Naive B cell (primary cell): ENCODE results near the gene MIA. TPM values are rescaled to one million over a fixed set of nuclear protein-coding genes. Genes with fewer than 3 reads are reported as not detected.
"Not testable (repeated sequence)": the region's sequence is repeated elsewhere in the genome, so short reads cannot be mapped to it uniquely, and the experiment has no call there.

Source experiments
- ATAC-seq, 2 donors: fragments of 150-1000 bp; cut with Tn5 transposase; 2 replicates each; pipeline ENCODE4 v1.10.0; 2021; ENCODE audit warnings: low read depth in 2 of 2, mild to moderate bottlenecking in 2 of 2, moderate library complexity in 2 of 2
- DNase-seq: peaks from one replicate; pipeline ENCODE4 v3.0.0; 2022
- H3K27ac Mint-ChIP-seq, 6 donors: one replicate each; pipeline ENCODE4 v1.8.0; 2020 to 2022; ENCODE audit warnings: mild to moderate bottlenecking in 6 of 6, mixed read lengths in 6 of 6, moderate library complexity in 5 of 6, inconsistent platforms in 2 of 6
- H3K27me3 Mint-ChIP-seq, 3 donors: one replicate each; pipeline ENCODE4 v1.8.0; 2021 to 2022; ENCODE audit warnings: mixed read lengths in 3 of 3, mild to moderate bottlenecking in 1 of 3
- H3K36me3 Mint-ChIP-seq, 2 donors: one replicate each; pipeline ENCODE4 v1.8.0; 2020 to 2022; ENCODE audit warnings: mixed read lengths in 2 of 2, inconsistent platforms in 1 of 2, mild to moderate bottlenecking in 1 of 2
- H3K4me1 Mint-ChIP-seq, 3 donors: one replicate each; pipeline ENCODE4 v1.8.0; 2020 to 2022; ENCODE audit warnings: mixed read lengths in 3 of 3, inconsistent platforms in 1 of 3, mild to moderate bottlenecking in 1 of 3, moderate library complexity in 1 of 3
- H3K4me3 Mint-ChIP-seq, 8 donors: one replicate each; pipeline ENCODE4 v1.8.0; 2020 to 2022; ENCODE audit warnings: mild to moderate bottlenecking in 8 of 8, mixed read lengths in 8 of 8, moderate library complexity in 8 of 8, inconsistent platforms in 2 of 8
- H3K9me3 Mint-ChIP-seq, 7 donors: one replicate each; pipeline ENCODE4 v1.8.0; 2020 to 2022; ENCODE audit warnings: mixed read lengths in 7 of 7, mild to moderate bottlenecking in 5 of 7, inconsistent platforms in 2 of 7, moderate library complexity in 1 of 7
- polyA plus RNA-seq, 6 donors: library from polyadenylated mRNA; unstranded; fragments of 300-500 nt; fragmentation: Illumina TruSeq; gene quantifications; one replicate each; pipeline ENCODE4 v1.2.3, GENCODE V29; 2021; ENCODE audit warnings: low read depth in 6 of 6

The MIA gene
- polyA plus RNA-seq, 6 donors from 2014 or later: not detected

GRCh38 chr19:40826699-40827385, 51.5 kb downstream of the MIA start:
- not testable (repeated sequence) for DNase-seq, H3K9me3 Mint-ChIP-seq, H3K4me3 Mint-ChIP-seq, H3K27me3 Mint-ChIP-seq
- Mint-ChIP-seq H3K36me3 (peaks cover 18 to 24% of the 10 kb centered on the region in 2 donors), H3K4me1 (peaks cover 15 to 22% (median 17%) of the 10 kb centered on the region in 3 donors), H3K27ac (peak overlapping the region in 1 of 6 donors; percentile 41)
- ATAC-seq: peak in 1 of 2 donors; percentile 41

Other genes starting within 250 kb of the MIA start
- gene SHKBP1, start 198.6 kb upstream of the MIA start, polyA plus RNA-seq: 100 to 1,000 TPM; 125 to 196 (median 152) TPM
- 10 to 100 TPM in 5 of 6 donors, 1 to 10 TPM in 1; 9.6 to 18.1 (median 14.5) TPM for gene LTBP4, start 174.2 kb upstream of the MIA start, polyA plus RNA-seq
- gene NUMBL, start 84.9 kb upstream of the MIA start, polyA plus RNA-seq: 1 to 10 TPM in 3 of 6 donors, under 1 TPM in 2, not detected in 1; 0.27 to 2.6 (median 1.5) TPM
- 10 to 100 TPM; 13.8 to 26.5 (median 22.2) TPM for gene COQ8B, start 58.6 kb upstream of the MIA start, polyA plus RNA-seq
- gene ITPKC, start 58.4 kb upstream of the MIA start, polyA plus RNA-seq: 10 to 100 TPM in 1 of 6 donors, 1 to 10 TPM in 4, not detected in 1; 4.5 to 13.6 (median 6.0) TPM
- 1 to 10 TPM; 1.9 to 5.6 (median 4.7) TPM for gene ACTMAP, start 25.0 kb upstream of the MIA start, polyA plus RNA-seq
- gene SNRPA, start 24.3 kb upstream of the MIA start, polyA plus RNA-seq: 10 to 100 TPM; 48.3 to 88.8 (median 59.8) TPM
- 100 to 1,000 TPM; 111 to 167 (median 145) TPM for gene RAB4B, start 2.7 kb downstream of the MIA start, polyA plus RNA-seq
- 100 to 1,000 TPM in 4 of 6 donors, 10 to 100 TPM in 2; 66.8 to 184 (median 124) TPM for gene EGLN2, start 23.7 kb downstream of the MIA start, polyA plus RNA-seq
- gene CYP2A6, start 74.9 kb downstream of the MIA start, polyA plus RNA-seq: not detected
- gene CYP2A7, start 106.7 kb downstream of the MIA start, polyA plus RNA-seq: not detected
- not detected for gene CYP2B6, start 215.8 kb downstream of the MIA start, polyA plus RNA-seq